C4-2B (cell line): ENCODE results near the gene LRRC56.

Experiments used
- CTCF ChIP-seq: fragments of 450-650 bp; conservative IDR thresholded peaks from 2 replicates; pipeline ENCODE4 v1.5.1; 2017; ENCODE audit warnings: mild to moderate bottlenecking
- ZFX ChIP-seq: fragments of 450-650 bp; IDR thresholded peaks from 2 replicates; pipeline ENCODE4 v1.6.1; 2017

GRCh38 chr11:553083-553987, 16.0 kb downstream of the LRRC56 start:
- TF ChIP-seq CTCF (no peak), ZFX (no peak)
